ENCODE results near the gene PADI3. TPM values are rescaled to one million over a fixed set of nuclear protein-coding genes. Genes with fewer than 3 reads are reported as not detected.

Gene PADI3
- total and polyA plus RNA-seq, 7 donors: 0.51 TPM; not detected in 6

- Histone ChIP-seq H3K27me3 (peaks cover 10 to 25% (median 20%) of the 10 kb centered on the region in 3 donors), H3K36me3 (no peaks in the 10 kb centered on the region), H3K9me3 (no peaks in the 10 kb centered on the region), H3K4me3 (no peak overlapping the region), H3K27ac (no peak overlapping the region), H3K4me1 (peaks cover 0 to 18% (median 9%) of the 10 kb centered on the region in 4 donors)
- TF ChIP-seq EP300 (IDR thresholded peaks at IDR 0.05) (no peak), POLR2A (IDR thresholded peaks at IDR 0.05) (no peak), POLR2AphosphoS5 (IDR thresholded peaks at IDR 0.05) (no peak)
- TF ChIP-seq, protein P1, sequence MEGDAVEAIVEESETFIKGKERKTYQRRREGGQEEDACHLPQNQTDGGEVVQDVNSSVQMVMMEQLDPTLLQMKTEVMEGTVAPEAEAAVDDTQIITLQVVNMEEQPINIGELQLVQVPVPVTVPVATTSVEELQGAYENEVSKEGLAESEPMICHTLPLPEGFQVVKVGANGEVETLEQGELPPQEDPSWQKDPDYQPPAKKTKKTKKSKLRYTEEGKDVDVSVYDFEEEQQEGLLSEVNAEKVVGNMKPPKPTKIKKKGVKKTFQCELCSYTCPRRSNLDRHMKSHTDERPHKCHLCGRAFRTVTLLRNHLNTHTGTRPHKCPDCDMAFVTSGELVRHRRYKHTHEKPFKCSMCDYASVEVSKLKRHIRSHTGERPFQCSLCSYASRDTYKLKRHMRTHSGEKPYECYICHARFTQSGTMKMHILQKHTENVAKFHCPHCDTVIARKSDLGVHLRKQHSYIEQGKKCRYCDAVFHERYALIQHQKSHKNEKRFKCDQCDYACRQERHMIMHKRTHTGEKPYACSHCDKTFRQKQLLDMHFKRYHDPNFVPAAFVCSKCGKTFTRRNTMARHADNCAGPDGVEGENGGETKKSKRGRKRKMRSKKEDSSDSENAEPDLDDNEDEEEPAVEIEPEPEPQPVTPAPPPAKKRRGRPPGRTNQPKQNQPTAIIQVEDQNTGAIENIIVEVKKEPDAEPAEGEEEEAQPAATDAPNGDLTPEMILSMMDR (IDR thresholded peaks at IDR 0.05): no peak
- 95% methylated on average over 5 of the region's 5 CpGs for WGBS, 2 donors
- intact Hi-C loops (cut with DNase I): no loop called here
- no peak for DNase-seq
These were observed 37.5 kb upstream of the PADI3 start for GRCh38 chr1:17211377-17211776.

DNA sequence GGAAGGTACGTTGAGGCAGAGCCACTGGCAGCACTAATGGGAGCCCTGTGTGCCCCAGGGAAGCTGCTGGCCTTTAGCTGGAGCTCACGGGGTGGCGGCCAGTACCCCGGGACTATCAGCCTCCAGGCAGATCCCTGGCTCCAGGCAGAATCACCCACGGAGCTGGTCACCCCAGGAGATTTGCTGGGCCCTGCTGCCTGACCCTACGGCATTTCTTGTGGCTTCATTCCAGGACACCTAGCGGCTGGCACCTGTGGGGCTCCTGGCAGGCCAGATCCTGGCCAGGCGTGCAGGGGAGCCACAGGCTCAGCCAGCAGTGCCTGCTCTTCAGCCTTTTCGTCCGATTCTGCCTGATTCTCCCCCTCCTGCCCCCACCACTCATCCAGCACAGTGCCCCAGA, 36.9 kb upstream of the PADI3 start:
- Histone ChIP-seq H3K4me1 (peaks cover 0 to 18% (median 9%) of the 10 kb centered on the region in 4 donors), H3K9me3 (no peaks in the 10 kb centered on the region), H3K36me3 (no peaks in the 10 kb centered on the region), H3K27ac (no peak overlapping the region), H3K27me3 (peaks cover 10 to 25% (median 20%) of the 10 kb centered on the region in 3 donors), H3K4me3 (no peak overlapping the region)
- TF ChIP-seq, protein P1 (IDR thresholded peaks at IDR 0.05): no peak
- TF ChIP-seq EP300 (IDR thresholded peaks at IDR 0.05): no peak
- TF ChIP-seq POLR2A (IDR thresholded peaks at IDR 0.05): no peak
- no peak for TF ChIP-seq POLR2AphosphoS5 (IDR thresholded peaks at IDR 0.05)
- WGBS, 2 donors: 70 to 75% methylated on average over 10 of the region's 10 CpGs
- no peak for DNase-seq
- intact Hi-C loops (cut with DNase I): no loop called here

DNA sequence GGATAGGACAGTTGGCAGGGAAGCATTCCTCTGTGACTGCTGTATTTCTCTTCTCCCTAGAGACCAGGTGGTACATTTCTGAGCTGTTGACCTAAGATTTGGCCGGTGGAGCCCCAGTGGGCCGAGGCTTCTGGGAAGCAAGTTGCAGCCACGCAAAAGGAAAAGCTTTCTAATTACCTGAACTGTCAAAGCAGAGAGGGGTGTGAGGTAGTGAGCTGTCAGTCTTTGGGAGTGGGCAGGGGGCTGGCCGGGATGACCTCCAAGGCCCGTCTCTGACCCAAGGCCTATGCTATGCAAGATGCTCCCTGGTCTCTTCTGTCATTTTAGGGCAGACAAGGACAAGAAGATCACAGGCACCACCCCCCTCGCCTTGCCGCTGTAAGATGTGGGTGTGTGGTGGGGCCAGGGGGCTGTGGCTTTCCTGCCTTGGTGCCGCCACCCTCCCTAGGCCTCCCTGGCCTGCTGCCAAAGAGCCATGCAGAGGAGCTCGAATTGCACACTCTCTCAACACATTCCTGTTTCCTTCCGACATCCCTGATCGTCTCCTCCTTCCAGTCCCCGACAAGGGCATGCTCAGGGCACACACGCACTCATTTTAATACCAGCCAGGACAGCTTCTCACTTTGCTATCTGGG, 36.3 kb upstream of the PADI3 start:
- Histone ChIP-seq H3K9me3 (no peaks in the 10 kb centered on the region), H3K27ac (no peak overlapping the region), H3K4me1 (peaks cover 0 to 18% (median 9%) of the 10 kb centered on the region in 4 donors), H3K36me3 (no peaks in the 10 kb centered on the region), H3K4me3 (no peak overlapping the region), H3K27me3 (peaks cover 10 to 25% (median 20%) of the 10 kb centered on the region in 3 donors)
- intact Hi-C loops (cut with DNase I): no loop called here
- WGBS, 2 donors: 18 to 27% methylated on average over 13 of the region's 13 CpGs
- TF ChIP-seq EP300 (IDR thresholded peaks at IDR 0.05): no peak
- TF ChIP-seq POLR2AphosphoS5 (IDR thresholded peaks at IDR 0.05): no peak
- TF ChIP-seq, protein P1 (IDR thresholded peaks at IDR 0.05): no peak
- TF ChIP-seq POLR2A (IDR thresholded peaks at IDR 0.05): no peak
- DNase-seq: no peak

DNA sequence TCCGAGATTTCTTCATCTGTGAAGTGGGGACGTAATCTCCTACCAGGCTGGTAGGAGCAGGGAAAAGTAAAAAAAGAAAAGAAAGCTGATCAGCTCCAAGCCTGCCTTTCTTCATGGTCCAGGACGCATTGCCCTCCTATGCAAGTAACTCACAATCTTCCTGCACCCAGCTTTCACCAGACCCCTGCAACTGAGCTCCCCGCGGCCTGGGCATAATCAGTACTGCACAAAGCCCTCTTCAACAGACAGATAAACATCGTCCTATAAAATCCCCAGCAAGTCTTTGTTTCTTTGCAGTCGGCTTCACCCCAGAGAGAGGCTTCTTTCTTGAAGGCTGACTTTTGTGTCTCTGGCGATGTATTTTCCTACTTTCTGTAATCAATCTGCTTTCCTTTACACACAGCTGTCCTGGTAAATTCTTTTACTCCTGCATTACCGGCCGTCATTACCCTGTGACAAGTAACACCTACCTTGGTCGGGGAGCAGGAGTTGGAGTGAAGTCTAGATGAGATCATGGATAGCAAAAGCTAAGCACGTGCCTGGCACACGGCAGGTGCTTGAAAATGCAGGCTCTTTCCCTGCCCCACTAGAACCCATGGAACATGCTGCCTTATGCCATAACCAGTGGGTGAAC, 35.6 kb upstream of the PADI3 start:
- Histone ChIP-seq H3K27ac (no peak overlapping the region), H3K27me3 (peaks cover 10 to 25% (median 20%) of the 10 kb centered on the region in 3 donors), H3K36me3 (no peaks in the 10 kb centered on the region), H3K9me3 (no peaks in the 10 kb centered on the region), H3K4me1 (peaks cover 0 to 18% (median 9%) of the 10 kb centered on the region in 4 donors), H3K4me3 (no peak overlapping the region)
- intact Hi-C loops (cut with DNase I): no loop called here
- 68 to 76% methylated on average over 13 of the region's 13 CpGs for WGBS, 2 donors
- TF ChIP-seq POLR2A (IDR thresholded peaks at IDR 0.05) (no peak), EP300 (IDR thresholded peaks at IDR 0.05) (no peak), POLR2AphosphoS5 (IDR thresholded peaks at IDR 0.05) (no peak)
- TF ChIP-seq, protein P1 (IDR thresholded peaks at IDR 0.05): no peak
- no peak for DNase-seq
